ENCODE results near the gene KIF26A.

Gene KIF26A

DNA sequence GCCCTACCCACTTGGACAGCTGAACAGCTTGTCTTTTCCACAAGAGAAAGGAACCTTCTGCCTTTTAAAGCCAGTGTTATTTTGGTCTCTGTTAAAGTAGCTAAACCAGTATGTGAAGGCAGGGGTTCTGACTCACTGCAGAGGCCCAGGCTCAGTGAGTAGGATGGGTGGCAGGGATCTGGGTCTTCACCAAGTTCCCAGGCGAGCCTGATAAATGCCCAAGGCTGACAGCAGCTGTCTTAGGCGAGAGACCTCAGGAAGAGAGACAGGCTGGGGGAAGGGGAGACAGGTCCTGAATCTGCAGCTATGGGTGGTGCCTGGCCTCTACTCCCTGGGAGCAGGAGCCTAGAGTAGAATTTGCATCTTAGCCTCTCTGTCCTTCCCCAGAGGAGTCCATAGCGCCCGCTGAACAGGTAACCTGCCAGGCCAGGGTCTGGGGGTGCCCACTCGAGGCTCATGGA, 18.1 kb upstream of the KIF26A start:
- TF ChIP-seq, protein P1, sequence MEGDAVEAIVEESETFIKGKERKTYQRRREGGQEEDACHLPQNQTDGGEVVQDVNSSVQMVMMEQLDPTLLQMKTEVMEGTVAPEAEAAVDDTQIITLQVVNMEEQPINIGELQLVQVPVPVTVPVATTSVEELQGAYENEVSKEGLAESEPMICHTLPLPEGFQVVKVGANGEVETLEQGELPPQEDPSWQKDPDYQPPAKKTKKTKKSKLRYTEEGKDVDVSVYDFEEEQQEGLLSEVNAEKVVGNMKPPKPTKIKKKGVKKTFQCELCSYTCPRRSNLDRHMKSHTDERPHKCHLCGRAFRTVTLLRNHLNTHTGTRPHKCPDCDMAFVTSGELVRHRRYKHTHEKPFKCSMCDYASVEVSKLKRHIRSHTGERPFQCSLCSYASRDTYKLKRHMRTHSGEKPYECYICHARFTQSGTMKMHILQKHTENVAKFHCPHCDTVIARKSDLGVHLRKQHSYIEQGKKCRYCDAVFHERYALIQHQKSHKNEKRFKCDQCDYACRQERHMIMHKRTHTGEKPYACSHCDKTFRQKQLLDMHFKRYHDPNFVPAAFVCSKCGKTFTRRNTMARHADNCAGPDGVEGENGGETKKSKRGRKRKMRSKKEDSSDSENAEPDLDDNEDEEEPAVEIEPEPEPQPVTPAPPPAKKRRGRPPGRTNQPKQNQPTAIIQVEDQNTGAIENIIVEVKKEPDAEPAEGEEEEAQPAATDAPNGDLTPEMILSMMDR (IDR thresholded peaks at IDR 0.05; ENCODE audit: borderline replicate concordance, insufficient read depth, low read depth, low read length), result no peak
- H3K4me3 ChIP-seq (ENCODE audit: low read depth, low read length), result no peak overlapping the region

DNA sequence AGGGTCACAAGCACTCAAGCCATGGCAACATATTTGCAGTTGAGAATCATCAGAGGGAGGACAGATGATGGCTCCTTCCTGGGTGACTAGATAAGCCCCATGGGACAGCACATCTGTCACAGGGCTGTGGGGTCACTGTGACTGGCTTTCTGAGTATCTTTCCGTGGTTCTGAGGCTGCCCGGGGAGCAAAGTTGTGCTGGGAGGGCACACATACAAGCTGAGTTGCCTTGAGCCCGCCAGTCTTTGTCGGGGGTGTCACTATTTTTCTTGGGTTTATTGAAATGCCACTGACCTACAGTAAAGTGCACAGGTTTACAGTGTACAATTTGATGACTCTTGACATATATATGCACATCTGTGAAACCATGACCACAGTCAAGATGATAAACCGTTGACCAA, 17.2 kb upstream of the KIF26A start:
- TF ChIP-seq, protein P1 (IDR thresholded peaks at IDR 0.05; ENCODE audit: borderline replicate concordance, insufficient read depth, low read depth, low read length), result no peak
- no peak overlapping the region for H3K4me3 ChIP-seq (ENCODE audit: low read depth, low read length)

DNA sequence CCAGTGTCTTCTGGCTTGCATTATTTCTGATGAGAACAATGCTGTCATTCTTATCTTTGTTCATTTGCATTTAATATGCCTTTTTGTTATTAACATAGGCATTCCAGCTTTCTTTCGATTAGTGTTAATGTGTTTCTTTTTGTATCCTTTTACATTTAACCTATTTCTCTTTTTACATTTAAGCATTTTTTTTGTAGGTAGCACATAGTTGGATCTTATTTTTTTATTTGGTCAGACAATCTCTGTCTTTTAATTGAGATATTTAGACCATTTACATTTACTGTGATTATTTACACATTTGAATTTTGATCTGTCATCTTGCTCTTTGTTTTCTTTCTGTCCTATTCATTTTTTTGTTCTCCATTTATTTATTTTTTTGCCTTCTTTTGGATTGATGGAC, 14.5 kb upstream of the KIF26A start:
- TF ChIP-seq, protein P1 (IDR thresholded peaks at IDR 0.05; ENCODE audit: borderline replicate concordance, insufficient read depth, low read depth, low read length), result no peak
- H3K4me3 ChIP-seq (ENCODE audit: low read depth, low read length), result no peak overlapping the region

DNA sequence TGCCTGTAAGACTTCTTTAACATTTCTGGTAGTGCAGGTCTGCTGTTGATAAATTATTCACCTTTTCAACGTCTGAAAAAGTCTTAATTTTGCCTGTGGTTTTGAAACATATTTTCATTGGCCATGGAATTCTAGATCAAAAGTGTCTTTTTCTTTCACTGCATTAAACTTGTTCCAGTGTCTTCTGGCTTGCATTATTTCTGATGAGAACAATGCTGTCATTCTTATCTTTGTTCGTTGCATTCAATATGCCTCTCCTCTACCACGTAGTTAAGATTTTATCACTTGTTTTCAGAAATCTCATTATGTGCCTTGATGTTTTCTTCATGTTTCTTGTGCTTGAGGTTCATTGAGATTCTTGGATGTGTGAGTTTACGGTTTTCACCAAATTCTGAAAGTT, 13.4 kb upstream of the KIF26A start:
- no peak overlapping the region for H3K4me3 ChIP-seq (ENCODE audit: low read depth, low read length)
- TF ChIP-seq, protein P1 (IDR thresholded peaks at IDR 0.05; ENCODE audit: borderline replicate concordance, insufficient read depth, low read depth, low read length), result no peak

DNA sequence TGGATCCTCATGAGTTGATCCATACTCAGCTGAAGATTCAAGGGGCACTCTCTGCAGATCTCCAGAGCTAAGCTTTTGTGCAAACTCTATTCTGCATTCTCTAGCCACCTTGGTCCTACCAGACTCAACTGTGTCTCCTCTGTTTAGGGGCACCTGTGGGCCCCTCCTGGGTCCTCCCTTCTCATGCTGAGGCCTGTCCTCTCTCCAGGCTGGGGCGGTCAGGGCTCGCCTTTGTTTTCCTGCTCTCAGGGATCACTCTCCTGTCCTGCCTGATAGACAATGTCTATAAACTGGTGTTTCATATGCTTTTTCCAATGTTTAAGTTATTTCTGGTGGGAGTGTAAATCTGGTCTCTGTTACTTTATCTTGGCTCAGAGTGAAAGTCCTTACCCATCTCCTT, 11.6 kb upstream of the KIF26A start:
- H3K4me3 ChIP-seq (ENCODE audit: low read depth, low read length), result no peak overlapping the region
- TF ChIP-seq, protein P1 (IDR thresholded peaks at IDR 0.05; ENCODE audit: borderline replicate concordance, insufficient read depth, low read depth, low read length), result no peak

DNA sequence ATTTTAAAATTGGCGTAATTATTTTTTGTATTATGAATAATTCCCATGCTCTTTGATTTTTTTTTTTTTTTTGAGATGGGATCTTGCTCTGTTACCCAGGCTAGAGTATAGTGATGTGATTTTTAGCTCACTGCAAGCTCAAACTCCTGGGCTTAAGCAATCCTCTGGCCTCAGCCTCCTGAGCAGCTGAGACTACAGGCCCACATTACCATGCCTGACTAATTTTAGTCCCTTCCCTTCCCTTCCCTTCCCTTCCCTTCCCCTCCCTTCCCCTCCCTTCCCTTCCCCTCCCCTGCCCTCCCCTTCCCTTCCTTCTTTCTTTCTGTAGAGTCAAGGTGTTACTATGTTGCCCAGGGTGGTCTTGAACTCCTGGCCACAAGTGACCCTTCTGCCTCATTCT, 9.4 kb upstream of the KIF26A start:
- TF ChIP-seq, protein P1 (IDR thresholded peaks at IDR 0.05; ENCODE audit: borderline replicate concordance, insufficient read depth, low read depth, low read length), result no peak
- no peak overlapping the region for H3K4me3 ChIP-seq (ENCODE audit: low read depth, low read length)

DNA sequence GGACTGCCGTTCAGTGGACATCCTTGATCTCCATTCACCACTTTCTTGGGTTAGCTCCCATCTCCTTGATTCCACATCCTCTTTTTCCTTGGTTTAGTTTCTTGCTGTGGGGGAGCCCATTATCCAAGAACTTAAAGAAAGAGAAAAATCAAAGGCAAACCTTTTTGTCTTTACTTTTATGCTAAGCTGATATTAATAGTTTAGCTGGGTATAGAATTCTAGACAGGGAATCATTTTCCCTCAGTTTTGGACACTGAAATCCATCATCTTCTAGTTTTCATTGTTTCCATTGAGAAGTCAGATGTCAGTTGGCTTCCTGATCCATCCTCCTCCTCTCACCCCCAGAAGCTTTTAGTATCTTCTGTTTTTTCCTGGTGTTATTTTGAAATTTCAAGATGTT, 8.8 kb upstream of the KIF26A start:
- TF ChIP-seq, protein P1 (IDR thresholded peaks at IDR 0.05; ENCODE audit: borderline replicate concordance, insufficient read depth, low read depth, low read length), result no peak
- no peak overlapping the region for H3K4me3 ChIP-seq (ENCODE audit: low read depth, low read length)
